Measurements from ENCODE around the gene DCAF12L2.

- TF ChIP-seq EZH2phosphoT487 (IDR thresholded peaks at IDR 0.05; ENCODE audit: borderline replicate concordance) (no peak), ZFX (IDR thresholded peaks at IDR 0.05) (no peak)
Measured at GRCh38 chrX:126164689-126165400, 1.2 kb downstream of the DCAF12L2 start.
